MCF 10A (cell line): ENCODE data around the gene MEX3A. TPM values are rescaled to one million over a fixed set of nuclear protein-coding genes. Genes with fewer than 3 reads are reported as not detected.

Experiments
- BruUV-seq: library from RNA; stranded (reverse); fragments of 400-500 nt; replicated peaks from 2 replicates; lab custom pipeline; 2021; lab: Mats Ljungman, UMichigan
- CTCF ChIA-PET: fragments of 300-600 bp; sonication (Branson Sonifier 250); formaldehyde crosslinking; extraction: SDS; loops from one replicate; lab custom pipeline; 2021; ENCODE audit warnings: antibody characterized with exemption, inconsistent platforms; lab: Yijun Ruan, JAX
- POLR2A ChIA-PET: fragments of 300-600, 350-650 bp; sonication (Branson Sonifier 250); formaldehyde crosslinking; extraction: SDS; loops from one replicate; lab custom pipeline; 2020; ENCODE audit warnings: antibody characterized with exemption, inconsistent platforms; lab: Yijun Ruan, JAX
- DNase-seq: peaks from one replicate; pipeline ENCODE4 v3.0.0-alpha.2; 2018; ENCODE audit not compliant: unreplicated experiment
- H3K27ac Mint-ChIP-seq: one replicate; pipeline ENCODE4 v1.8.0; 2022; ENCODE audit warnings: mild to moderate bottlenecking, low read depth, mixed read lengths; ENCODE audit not compliant: unreplicated experiment
- H3K27me3 Mint-ChIP-seq: one replicate; pipeline ENCODE4 v1.8.0; 2022; ENCODE audit warnings: mixed read lengths; ENCODE audit not compliant: insufficient read depth, unreplicated experiment
- H3K36me3 Mint-ChIP-seq: one replicate; pipeline ENCODE4 v1.8.0; 2022; ENCODE audit warnings: mild to moderate bottlenecking, moderate library complexity, mixed read lengths; ENCODE audit not compliant: insufficient read depth, unreplicated experiment
- H3K4me1 Mint-ChIP-seq: one replicate; pipeline ENCODE4 v1.8.0; 2022; ENCODE audit warnings: mixed read lengths; ENCODE audit not compliant: insufficient read depth, unreplicated experiment
- H3K4me3 Mint-ChIP-seq: one replicate; pipeline ENCODE4 v1.8.0; 2022; ENCODE audit warnings: mild to moderate bottlenecking, moderate library complexity, mixed read lengths; ENCODE audit not compliant: unreplicated experiment
- H3K9me3 Mint-ChIP-seq: one replicate; pipeline ENCODE4 v1.8.0; 2022; ENCODE audit warnings: mixed read lengths; ENCODE audit not compliant: unreplicated experiment
- intact Hi-C: fragments of 100-400 bp; cut with micrococcal nuclease; formaldehyde crosslinking; loops from 2 replicates; pipeline ENCODE4 v1.14.1; 2022
- total RNA-seq: library from RNA; stranded (reverse); gene quantifications from 2 replicates; pipeline ENCODE4 v1.2.3, GENCODE V29; 2022
- TF ChIP-seq, protein P1 (sequence below): fragments of 200-600 bp; IDR thresholded peaks from one replicate; pipeline ENCODE4 v1.8.0; 2022; ENCODE audit warnings: antibody characterized with exemption, mild to moderate bottlenecking; ENCODE audit not compliant: unreplicated experiment

Gene MEX3A
- total RNA-seq, 1 experiment from 2014 or later: 0.91 TPM

DNA sequence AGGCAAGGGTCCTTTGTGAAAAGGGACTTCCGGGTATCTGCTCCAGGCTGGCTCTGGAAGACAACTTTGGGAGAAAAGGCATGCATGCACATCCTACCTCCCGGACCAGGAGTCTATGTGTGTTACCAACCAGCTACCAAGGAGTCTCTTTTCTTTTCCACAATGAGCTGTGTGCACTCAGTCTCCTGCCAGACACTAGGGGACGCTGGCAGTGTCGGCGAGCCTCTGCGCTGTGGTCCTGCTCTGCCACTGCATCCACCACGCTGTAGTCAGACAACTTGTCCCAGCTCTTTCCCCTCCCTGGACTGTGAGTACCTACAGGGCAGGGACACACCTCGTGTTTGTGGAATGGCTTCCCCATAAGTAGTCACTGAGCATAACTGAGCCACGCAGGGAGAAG lies 56.4 kb downstream of the MEX3A start:
- intact Hi-C loops: no loop called here
- H3K4me3 Mint-ChIP-seq: no peak overlapping the region
- TF ChIP-seq, protein P1, sequence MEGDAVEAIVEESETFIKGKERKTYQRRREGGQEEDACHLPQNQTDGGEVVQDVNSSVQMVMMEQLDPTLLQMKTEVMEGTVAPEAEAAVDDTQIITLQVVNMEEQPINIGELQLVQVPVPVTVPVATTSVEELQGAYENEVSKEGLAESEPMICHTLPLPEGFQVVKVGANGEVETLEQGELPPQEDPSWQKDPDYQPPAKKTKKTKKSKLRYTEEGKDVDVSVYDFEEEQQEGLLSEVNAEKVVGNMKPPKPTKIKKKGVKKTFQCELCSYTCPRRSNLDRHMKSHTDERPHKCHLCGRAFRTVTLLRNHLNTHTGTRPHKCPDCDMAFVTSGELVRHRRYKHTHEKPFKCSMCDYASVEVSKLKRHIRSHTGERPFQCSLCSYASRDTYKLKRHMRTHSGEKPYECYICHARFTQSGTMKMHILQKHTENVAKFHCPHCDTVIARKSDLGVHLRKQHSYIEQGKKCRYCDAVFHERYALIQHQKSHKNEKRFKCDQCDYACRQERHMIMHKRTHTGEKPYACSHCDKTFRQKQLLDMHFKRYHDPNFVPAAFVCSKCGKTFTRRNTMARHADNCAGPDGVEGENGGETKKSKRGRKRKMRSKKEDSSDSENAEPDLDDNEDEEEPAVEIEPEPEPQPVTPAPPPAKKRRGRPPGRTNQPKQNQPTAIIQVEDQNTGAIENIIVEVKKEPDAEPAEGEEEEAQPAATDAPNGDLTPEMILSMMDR: no peak
- CTCF ChIA-PET: interaction anchor here (0.6 kb wide), 1 partner anchor 296 kb away, joined by 3 read pairs; no protein-coding TSS in a partner anchor
- DNase-seq: no peak
- POLR2A ChIA-PET: interaction anchor here (0.6 to 1.2 kb wide), 2 partner anchors 9 to 23 kb away, joined by 3 read pairs; no protein-coding TSS in a partner anchor
- H3K9me3 Mint-ChIP-seq: no peaks in the 10 kb centered on the region
- no peaks in the 10 kb centered on the region for H3K27me3 Mint-ChIP-seq
- no peaks in the 10 kb centered on the region for H3K4me1 Mint-ChIP-seq
- no TSS peak for BruUV-seq
- H3K27ac Mint-ChIP-seq: no peak overlapping the region
- no peaks in the 10 kb centered on the region for H3K36me3 Mint-ChIP-seq

DNA sequence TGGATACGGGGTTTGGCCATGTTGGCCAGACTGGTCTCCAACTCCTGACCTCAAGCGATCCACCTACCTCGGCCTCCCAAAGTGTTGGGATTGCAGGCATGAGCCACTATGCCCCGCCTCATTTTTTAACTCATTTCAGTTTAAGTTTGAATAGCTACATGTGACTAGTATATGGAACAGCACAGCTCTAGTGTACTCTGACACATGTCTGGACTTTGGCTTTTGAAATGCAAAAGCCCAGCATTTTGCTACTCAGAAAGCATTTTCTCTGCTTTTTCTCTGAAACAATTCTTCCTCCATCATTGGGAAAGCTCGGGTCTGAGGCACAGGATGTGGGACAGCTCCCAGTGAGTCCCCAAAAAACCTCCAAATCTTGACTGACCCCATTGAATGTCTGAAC lies 57.5 kb downstream of the MEX3A start:
- no peaks in the 10 kb centered on the region for H3K9me3 Mint-ChIP-seq
- DNase-seq: no peak
- BruUV-seq: no TSS peak
- H3K36me3 Mint-ChIP-seq: peaks cover 8% of the 10 kb centered on the region
- no peaks in the 10 kb centered on the region for H3K27me3 Mint-ChIP-seq
- intact Hi-C loops: no loop called here
- H3K4me1 Mint-ChIP-seq: peaks cover 7% of the 10 kb centered on the region
- TF ChIP-seq, protein P1: no peak
- H3K27ac Mint-ChIP-seq: no peak overlapping the region
- CTCF ChIA-PET: interaction anchor here (0.6 to 1.0 kb wide), 3 partner anchors 23 to 110 kb away, joined by 3 to 4 read pairs (median 4); no protein-coding TSS in a partner anchor
- H3K4me3 Mint-ChIP-seq: no peak overlapping the region
- POLR2A ChIA-PET: interaction anchor here (0.6 to 0.8 kb wide), 3 partner anchors 11 to 93 kb away, joined by 3 to 4 read pairs (median 3); no protein-coding TSS in a partner anchor

Other genes starting within 250 kb of the MEX3A start
- gene GON4L, start 225.3 kb downstream of the MEX3A start, total RNA-seq: 60.1 and 66.3 TPM in 2 replicates
- 0.14 TPM in 1 of 2 replicates, not detected in the other for gene SYT11, start 222.9 kb downstream of the MEX3A start, total RNA-seq
- gene RIT1, start 171.1 kb downstream of the MEX3A start, total RNA-seq: 36.2 and 43.1 TPM in 2 replicates
- gene KHDC4, start 148.1 kb downstream of the MEX3A start, total RNA-seq: 90.9 and 104 TPM in 2 replicates
- gene RXFP4, start 140.8 kb downstream of the MEX3A start, total RNA-seq: not detected in 2 replicates
- 498 and 555 TPM in 2 replicates for gene ARHGEF2, start 103.9 kb downstream of the MEX3A start, total RNA-seq
- 477 and 589 TPM in 2 replicates for gene SSR2, start 61.5 kb downstream of the MEX3A start, total RNA-seq
- 49.0 and 51.4 TPM in 2 replicates for gene UBQLN4, start 28.7 kb downstream of the MEX3A start, total RNA-seq
- gene LAMTOR2, start 27.7 kb downstream of the MEX3A start, total RNA-seq: 88.1 and 104 TPM in 2 replicates
- 1.6 and 5.5 TPM in 2 replicates for gene RAB25, start 21.3 kb downstream of the MEX3A start, total RNA-seq
- gene LMNA, start 32.2 kb upstream of the MEX3A start, total RNA-seq: 620 and 716 TPM in 2 replicates
- 1.5 and 4.7 TPM in 2 replicates for gene SEMA4A, start 71.1 kb upstream of the MEX3A start, total RNA-seq
- 28.7 and 32.3 TPM in 2 replicates for gene SLC25A44, start 111.6 kb upstream of the MEX3A start, total RNA-seq
- gene PMF1, start 130.5 kb upstream of the MEX3A start, total RNA-seq: 51.0 and 77.7 TPM in 2 replicates
- gene BGLAP, start 159.7 kb upstream of the MEX3A start, total RNA-seq: 1.9 and 2.6 TPM in 2 replicates
- gene PAQR6, start 165.6 kb upstream of the MEX3A start, total RNA-seq: 21.5 and 29.2 TPM in 2 replicates
- gene SMG5, start 200.4 kb upstream of the MEX3A start, total RNA-seq: 118 and 140 TPM in 2 replicates
- 8.1 and 12.5 TPM in 2 replicates for gene TMEM79, start 201.9 kb upstream of the MEX3A start, total RNA-seq
- gene GLMP, start 213.2 kb upstream of the MEX3A start, total RNA-seq: 12.9 and 17.5 TPM in 2 replicates
- gene VHLL, start 216.8 kb upstream of the MEX3A start, total RNA-seq: 0.49 TPM in 1 of 2 replicates, not detected in the other